GM19468 (cell line): ENCODE data around the gene BAHCC1.

Experiments
- ATAC-seq: cut with Tn5 transposase; IDR thresholded peaks from one replicate; pipeline ENCODE4 v1.9.1; 2021; ENCODE audit warnings: mild to moderate bottlenecking, moderate library complexity, moderate number of reproducible peaks; ENCODE audit not compliant: unreplicated experiment; ENCODE audit errors: extremely low read depth

BAHCC1 gene

GRCh38 chr17:81366648-81367047 lies 28.6 kb upstream of the BAHCC1 start:
- no peak for ATAC-seq

GRCh38 chr17:81367171-81367570 lies 28.1 kb upstream of the BAHCC1 start:
- ATAC-seq: no peak

GRCh38 chr17:81368161-81369022 lies 26.9 kb upstream of the BAHCC1 start:
- no peak for ATAC-seq

- ATAC-seq: no peak
These were observed 25.0 kb upstream of the BAHCC1 start for GRCh38 chr17:81370294-81370693.

- no peak for ATAC-seq
These were observed 23.1 kb upstream of the BAHCC1 start for GRCh38 chr17:81371910-81372760.

- no peak for ATAC-seq
These were observed 21.6 kb upstream of the BAHCC1 start for GRCh38 chr17:81373536-81374160.

- no peak for ATAC-seq
These were observed 20.4 kb upstream of the BAHCC1 start for GRCh38 chr17:81374890-81375289.

GRCh38 chr17:81376946-81377714 lies 18.1 kb upstream of the BAHCC1 start:
- ATAC-seq: no peak

- no peak for ATAC-seq
These were observed 16.2 kb upstream of the BAHCC1 start for GRCh38 chr17:81378941-81379511.

GRCh38 chr17:81379523-81379942 lies 15.7 kb upstream of the BAHCC1 start:
- ATAC-seq: no peak

- ATAC-seq: no peak
These were observed 15.1 kb upstream of the BAHCC1 start for GRCh38 chr17:81380131-81380530.

GRCh38 chr17:81380666-81381518 lies 14.4 kb upstream of the BAHCC1 start:
- no peak for ATAC-seq

GRCh38 chr17:81381632-81382577 lies 13.4 kb upstream of the BAHCC1 start:
- no peak for ATAC-seq

- ATAC-seq: no peak
These were observed 12.4 kb upstream of the BAHCC1 start for GRCh38 chr17:81382851-81383250.

GRCh38 chr17:81383504-81384421 lies 11.5 kb upstream of the BAHCC1 start:
- no peak for ATAC-seq

GRCh38 chr17:81384929-81385319 lies 10.3 kb upstream of the BAHCC1 start:
- no peak for ATAC-seq
